HG02678 (cell line): Measurements from ENCODE around the gene SEC31B.

Source experiments
- ATAC-seq: cut with Tn5 transposase; IDR thresholded peaks from one replicate; pipeline ENCODE4 v1.9.1; 2021; ENCODE audit warnings: mild to moderate bottlenecking, moderate library complexity; ENCODE audit not compliant: unreplicated experiment

SEC31B gene

DNA sequence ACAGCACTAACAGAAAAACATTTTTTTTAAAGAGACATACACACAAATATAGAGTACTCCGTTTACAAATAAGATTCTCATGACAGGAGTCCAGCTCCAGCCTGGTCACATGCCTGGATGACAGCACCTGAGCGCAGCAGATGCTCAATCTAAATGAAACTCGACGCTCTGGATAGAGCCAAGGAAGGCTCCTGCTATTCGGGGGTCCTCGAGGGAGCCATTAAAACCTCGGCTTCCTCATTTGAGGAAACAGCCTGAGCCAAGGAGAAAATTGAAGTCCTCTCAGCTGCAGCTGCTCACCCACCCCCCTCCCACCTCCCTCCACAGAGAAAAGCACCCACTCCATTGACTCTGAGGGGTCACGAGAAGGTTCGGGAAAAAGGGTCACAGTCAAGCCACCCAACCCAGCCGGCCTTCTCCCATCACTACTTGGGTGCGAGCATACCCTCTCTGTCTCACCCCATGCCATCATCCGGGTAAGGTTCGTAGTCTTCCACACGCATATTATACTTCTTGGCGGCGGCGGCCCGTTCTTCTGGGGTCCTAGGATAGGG is 9.3 kb upstream of the SEC31B start:
- ATAC-seq: peak; percentile 14

DNA sequence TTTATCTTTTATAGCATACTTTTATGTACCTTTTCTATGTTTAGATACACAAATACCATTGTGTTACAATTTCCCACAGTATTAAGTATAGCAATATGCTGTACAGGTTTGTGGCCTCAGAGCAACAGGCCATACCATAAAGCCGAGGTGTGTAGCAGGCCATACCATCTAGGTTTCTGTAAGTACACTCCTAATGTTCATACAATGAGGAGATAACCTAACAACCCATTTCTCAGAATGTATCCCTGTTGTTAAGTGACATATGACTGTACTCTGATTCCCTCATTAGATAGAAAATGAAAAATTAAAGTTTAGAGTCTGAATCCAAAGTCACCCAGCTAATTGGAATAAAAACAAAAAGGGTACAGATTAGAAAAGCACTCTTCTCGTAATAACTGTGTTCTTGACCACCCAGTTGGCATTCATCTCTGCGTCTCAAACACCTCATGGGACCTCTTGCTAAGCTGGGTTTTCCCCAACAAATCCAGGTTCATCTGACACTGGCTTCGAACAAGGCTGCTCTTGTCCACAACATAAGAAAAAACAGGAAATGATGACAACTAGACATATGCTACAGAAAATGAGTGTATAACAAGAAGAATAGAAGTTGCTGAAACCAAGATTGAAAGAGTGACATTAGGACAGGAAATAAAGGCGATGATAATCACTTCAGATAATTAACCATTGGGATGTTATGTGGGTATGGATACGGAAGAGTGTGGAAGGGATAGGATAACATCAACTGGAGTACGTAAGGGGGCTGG is 8.6 kb upstream of the SEC31B start:
- no peak for ATAC-seq

DNA sequence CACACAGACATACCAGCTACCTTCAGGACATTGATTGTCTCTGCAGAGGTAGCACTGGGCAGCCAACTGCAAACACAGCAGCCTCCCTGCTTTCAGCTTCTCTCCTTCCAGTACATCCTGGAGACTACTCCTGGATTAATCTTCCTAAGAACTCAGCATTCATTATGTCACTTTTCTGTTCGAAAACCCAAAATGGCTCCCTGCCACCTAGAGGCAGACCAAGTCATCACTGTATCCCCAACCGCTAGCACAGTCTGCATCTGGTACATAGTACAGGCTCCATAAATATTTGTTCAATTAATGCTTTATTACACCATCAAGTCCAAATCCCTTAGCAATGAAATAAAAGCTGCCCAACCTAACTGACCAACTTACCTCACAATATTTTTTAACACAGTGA is 5.0 kb upstream of the SEC31B start:
- ATAC-seq: no peak

DNA sequence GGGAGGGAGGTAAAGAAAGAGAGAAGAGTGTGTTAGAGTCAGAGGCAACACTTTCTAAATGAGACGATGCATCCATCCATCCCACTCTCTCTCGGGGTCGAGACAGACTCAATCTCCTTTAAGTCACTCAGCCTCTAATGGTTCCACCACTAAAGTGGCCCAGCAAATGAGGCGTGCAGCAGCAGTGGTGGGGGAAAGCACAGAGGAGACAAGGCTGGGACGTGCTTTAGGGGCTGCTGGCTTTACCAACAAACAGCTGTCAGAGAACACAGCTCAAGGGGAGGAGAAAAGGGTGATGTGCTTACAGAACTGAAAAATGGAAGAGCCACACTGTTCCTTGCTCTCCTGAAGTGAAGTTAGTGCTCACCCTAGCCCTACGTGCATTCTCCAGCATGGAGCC is 4.5 kb upstream of the SEC31B start:
- no peak for ATAC-seq

DNA sequence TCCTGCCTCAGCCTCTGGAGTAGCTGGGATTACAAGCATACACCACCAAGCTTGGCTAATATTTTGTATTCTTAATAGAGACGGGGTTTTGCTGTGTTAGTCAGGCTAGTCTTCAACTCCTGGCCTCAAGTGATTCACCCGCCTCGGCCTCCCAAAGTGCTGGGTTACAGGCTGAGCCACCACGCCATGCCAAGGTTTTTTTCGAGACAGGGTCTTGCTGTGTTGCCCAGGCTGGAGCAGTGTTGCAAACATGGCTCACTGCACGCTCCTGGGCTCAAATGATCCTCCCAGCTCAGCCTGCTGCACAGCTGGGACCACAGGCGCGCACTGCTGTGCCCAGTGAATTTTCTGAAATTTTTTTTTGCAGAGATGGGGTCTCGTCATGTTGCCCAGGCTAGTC is 3.3 kb upstream of the SEC31B start:
- no peak for ATAC-seq

DNA sequence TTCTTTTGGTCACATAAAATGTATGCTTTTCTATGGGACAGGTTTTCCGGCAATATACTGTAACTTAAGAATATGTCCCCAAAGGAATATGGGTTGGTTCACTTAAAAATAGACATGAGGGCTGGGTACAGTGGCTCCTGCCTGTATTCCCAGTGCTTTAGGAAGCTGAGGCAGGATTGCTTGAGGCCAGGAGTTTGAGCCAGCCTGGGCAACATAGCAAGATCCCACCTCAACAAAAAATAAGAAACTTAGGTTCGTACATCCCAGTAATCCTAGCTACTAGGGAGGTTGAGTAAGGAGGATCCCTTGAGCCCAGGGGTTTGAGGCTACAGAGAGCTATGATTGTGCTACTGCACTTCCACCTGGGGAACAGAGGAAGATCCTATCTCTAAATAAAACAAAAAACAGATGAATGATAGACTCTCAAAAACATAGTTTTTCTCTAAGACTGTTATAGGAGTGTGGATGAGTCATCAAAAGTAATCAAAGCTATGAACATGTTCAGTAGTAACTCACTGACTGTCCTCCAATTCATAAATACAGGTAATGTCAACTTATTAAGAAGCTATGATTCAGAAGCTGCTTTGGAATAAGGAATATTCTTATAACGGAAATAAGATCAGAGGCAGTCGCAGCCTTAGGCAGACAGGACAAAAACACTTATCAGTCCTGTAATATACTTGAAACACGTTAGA is 2.6 kb upstream of the SEC31B start:
- ATAC-seq: no peak

DNA sequence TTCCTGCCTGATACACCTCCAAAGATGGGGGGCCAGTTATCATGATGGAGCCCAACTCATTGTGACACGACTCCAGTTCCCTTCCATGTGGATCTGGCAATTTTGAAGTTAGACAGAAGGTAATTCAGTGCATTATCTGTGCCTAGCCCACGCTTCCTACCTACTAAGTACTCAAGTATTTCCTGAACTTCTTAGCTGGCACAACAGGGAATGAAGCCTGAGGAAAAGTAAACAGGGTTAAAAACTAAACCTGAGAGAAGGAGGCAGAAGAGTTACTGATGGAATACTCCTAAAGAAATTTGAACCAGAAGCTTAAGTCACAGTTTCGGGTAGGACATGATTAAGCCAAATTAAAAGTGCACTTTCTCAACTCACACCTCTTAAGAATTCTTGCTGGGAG is 1.1 kb upstream of the SEC31B start:
- ATAC-seq: no peak

DNA sequence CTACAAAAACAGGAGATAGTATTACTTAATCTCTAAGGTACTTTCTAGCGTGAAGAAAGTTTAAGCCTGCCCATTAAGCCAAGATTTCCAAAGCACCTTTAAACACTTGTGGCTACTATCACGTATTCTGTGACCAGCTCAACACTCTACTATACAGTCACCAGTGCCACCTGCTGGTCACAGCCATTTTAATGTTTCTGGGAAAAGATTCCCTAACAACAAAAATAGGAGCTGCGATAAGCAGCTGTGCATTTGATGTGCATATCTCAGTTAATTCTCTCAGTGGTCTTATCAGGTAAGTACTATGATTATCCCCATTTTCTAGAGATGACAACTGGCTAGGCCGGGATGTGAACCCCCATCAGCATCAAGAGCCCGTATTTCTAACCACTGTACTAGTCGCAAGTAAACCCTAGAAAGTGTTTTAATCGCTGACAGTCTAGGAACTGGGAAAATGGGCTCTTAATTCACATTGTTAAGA is 860 bp downstream of the SEC31B start:
- ATAC-seq: no peak

DNA sequence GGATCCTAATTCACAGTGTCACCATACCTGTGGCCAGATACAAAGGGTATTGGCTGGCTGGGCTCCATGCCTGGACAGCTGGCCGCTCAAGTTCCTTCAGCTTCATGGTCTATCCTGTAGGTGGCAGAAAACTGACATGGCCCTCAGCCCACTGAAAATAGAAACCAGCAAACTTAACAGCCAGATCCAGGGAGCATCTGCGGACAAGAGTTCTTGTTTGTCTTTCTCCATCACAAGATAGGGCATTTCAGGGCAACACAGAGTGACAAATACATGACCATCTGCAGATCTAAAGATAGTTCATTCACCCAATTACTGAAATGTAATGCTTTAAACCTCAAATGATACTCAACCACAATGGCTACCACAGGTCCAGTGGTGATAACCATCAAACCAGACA is 2.8 kb downstream of the SEC31B start:
- ATAC-seq: no peak

DNA sequence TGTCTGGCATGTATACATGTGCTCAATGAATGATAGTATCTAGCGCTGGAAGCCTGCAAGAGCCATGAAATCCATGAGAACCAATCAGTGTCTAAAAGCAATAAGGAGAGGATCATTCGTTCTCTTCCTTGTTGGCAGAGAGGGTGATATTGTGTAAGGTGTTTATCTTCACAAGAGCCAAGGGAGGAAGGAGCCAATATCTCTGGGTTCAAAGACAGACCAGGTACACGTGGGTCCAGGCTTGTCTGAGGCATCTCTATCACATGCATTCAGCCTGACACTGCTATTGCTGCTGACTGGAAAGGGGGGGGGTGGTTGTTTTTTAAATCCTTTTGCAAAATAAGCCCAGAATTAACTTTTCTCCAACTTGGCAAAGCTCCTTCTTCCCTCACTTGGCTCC is 4.0 kb downstream of the SEC31B start:
- no peak for ATAC-seq

DNA sequence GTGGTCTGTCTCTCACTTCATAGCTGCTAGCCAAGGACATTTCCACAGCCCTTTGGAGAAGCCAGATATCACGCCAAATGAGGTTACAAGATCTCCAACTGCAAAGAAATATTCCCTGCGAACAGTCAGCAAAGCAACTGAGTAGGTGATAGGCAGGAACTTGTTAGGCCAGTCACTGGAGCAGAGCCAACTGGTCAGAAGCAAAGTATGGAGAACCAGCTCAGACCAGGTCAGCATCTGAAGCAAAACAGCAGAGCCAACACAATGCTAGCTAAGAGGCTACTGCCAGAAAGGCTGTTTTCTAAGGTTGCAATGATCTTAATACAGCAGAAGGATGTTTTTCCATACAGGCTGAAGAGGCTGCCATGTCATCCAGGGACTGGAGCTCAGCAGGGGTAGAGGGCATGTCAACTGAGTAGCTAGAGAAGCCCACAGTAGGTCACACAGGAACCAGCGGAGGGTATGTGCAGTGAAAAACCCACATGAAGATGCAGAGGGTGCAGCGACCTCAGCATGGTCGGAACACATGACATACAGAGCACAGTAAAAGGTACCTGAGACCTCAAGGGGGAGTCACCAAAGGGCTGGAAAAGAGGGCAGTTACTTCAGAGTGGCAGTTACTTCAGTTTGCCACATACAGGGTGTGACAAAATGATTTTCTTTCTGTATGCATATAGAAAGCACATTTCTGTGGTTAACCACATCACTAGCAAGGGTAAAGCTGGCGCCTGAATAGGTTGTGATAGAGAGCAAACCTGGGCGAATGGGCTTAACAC is 8.9 kb downstream of the SEC31B start:
- ATAC-seq: no peak

DNA sequence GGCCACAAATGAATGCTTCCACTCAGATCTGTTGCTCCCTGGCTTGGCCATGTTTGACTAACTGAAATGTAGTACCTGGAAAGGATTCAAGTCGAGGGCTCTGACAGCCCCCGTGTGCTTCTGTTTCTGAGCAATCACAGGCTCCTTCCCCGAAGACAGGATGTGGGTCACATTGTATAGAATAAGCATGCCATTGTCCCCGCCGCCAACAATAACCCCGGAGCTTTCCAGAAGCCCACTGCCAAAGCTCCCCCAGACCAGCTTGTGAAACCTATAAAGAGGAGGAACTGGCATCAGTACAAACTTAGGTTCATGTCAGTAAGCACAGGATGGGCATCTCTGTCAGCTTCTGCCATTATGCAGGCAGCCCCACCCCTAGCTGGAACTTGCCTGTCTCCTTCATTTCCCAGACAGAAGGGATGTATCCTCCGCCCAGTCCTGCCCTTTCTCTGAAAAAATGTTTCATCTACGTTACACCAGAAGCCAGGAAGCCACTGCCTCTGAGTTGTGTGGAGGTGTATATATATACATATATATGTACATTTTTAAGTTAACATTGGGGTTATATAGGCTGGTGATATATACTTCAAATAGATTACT is 10.3 kb downstream of the SEC31B start:
- ATAC-seq: no peak

DNA sequence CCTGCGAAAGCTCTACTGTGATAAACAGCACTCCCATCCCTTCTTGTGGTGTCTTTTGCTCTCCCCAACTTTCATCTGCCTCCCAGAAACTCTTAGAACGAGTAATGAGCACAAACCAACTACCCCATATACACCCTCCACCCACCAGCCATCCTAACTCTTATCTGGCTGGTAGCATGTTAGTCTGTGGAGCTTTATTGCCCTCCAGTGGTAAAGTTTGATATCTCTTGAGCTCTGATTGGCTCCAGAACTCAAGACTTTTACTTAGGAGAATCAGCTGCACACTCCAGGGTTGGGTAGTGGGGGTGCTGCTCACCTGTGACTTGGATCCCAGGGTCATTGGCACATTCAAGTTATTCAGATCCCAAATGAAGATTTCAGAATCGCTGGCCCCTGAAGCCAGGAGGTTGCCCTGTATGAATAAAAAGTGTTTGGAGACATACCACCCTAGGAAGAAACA is 10.9 kb downstream of the SEC31B start:
- ATAC-seq: no peak

DNA sequence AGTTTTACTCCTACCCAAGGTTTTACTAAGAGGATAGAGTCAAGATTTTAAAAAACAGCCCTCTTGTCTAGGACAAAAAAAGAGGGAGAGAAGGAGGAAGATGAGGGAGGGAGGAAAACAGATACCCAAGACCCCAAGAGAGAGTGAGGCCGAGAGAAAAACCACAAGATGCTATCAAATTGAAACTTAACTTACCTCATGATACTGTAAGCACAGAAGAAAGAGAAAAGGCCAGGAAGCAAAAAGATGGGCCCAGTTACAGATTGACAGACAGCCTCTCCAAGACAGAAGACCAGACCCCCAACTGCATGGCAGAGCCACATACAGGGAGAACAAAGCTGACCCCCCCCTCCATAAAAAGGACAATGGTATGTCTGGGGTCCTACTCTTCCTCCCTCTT is 11.4 kb downstream of the SEC31B start:
- no peak for ATAC-seq

DNA sequence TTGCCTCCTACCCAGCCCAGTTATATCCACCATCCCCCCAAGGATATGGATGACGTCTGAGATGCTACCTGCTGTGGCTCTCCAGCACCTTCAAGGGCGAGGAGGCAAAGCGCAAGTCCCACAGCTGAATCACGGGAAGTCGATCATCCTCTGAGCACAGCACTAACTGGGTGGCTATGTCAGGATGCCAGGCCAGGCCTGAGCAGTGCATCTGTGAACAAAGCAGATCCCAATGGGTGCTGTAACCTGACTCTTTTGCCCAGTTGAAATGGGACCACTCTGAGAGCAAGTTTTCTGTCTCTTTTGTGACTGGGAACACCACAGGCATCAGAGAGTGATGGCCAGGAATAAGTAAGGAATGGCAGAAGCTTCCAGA is 12.3 kb downstream of the SEC31B start:
- no peak for ATAC-seq

DNA sequence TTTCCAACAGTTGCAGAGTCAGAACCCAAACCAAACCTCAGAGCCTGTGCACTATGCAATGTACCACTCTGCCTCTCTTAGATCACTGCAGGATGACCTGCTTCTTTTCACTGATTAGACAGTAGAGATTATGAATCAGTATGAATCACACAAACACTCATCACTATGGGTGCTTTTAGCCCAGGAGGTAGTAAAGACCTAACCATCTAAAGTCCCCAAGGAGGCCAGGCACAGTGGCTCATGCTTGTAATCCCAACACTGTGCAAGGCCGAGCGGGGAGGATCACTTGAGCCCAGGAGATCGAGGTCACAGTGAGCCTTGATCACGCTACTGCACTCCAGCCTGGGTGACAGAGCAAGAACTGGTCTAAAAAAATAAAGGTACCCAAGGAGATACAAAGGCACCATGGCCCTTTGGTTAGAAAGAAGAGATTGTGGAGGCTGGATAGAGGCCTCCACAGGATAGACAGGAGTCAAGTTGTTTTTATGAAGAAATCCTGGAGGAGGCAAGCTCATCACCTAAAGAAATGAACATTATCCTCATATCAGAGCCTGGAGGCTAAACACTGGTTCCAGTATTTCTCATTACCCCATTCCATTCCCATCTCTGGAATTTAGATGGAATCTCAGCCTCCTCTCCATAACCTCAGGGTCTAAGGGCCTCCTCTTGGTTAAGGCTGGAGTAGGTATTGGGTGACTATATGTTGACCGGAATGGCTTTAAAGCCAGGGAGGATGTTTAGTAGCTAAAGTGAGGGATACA is 12.9 kb downstream of the SEC31B start:
- no peak for ATAC-seq

DNA sequence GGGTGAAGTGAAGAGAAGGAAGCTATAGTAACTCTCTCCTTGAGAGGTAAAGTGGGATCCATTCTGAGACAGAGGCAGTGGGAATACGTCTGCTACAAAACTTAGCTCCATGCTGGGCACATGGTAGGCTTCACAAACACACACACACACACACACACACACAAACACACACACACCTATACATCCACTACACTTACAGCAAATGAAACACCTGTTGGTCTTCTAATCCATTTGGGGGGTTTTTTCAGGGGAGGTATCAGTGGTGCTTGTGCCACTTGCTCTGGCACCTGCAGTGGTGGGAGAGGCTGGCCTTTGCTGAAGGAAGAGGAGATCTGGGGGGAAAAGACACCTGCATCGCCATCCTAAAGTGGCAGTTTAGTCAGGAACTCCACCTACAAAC is 14.5 kb downstream of the SEC31B start:
- no peak for ATAC-seq

DNA sequence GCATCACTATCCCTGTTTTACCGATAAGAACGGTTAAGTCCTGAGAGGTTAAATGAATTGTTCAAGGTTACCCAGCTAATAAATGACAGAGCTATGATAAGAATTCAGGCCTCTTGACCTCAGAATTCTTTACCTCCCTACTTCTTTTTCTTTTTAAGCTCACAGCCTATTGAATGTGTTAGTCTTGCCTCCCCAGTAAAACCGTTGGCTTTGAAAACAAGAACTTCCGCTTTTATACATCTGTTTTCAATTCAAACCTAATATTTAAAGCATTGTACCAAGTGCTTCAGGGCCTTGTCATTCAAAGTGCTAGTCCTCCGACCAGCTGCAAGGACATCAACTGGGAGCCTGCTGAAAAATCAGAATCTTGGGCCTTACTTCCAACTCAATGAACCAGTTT is 15.6 kb downstream of the SEC31B start:
- no peak for ATAC-seq

DNA sequence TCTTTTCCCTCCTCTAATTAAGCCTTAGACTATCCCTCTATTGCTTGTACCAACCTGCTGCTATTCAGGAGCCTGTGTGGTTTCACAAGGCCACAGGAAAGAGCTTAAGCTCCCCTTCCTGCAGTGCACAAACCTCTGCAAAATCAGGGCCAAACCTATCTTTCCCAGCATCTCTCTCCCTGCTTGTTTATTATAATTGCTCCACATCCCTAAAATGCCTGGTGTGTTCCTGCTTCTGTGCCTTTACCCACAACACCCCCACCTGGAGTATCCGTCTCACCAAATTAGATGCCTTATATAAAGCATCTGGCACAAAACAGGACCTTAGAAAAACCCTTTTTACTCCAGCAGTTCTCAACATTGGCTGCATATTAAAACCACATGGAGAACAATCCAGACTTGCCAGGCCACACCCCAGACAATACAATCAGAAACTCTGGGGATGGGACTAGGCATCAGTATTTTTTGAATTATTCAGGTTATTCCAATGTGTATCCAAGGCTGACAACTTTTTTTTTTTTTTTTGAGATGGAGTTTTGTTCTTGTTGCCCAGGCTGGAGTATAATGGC is 16.7 kb downstream of the SEC31B start:
- ATAC-seq: no peak

DNA sequence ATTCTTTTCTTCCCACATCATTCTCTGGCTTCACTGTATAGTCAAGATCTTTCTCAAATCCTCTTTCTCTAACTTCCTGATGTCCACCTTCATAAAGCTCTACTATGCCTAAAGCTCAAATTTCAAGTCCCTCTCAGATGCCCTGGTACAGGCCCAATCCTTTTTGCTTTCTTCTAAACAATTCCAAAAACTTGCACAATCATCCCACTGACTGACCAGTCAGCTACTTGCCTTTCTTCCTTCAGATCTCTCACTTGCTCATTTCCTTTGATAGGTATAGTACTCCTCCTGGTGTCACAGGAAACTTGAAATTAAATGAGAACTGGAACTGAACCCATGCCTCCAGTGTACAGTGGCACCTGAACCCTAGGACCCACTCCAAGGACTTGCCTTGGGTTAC is 18.2 kb downstream of the SEC31B start:
- ATAC-seq: no peak
